ENCODE results near the gene GAS7.

DNA sequence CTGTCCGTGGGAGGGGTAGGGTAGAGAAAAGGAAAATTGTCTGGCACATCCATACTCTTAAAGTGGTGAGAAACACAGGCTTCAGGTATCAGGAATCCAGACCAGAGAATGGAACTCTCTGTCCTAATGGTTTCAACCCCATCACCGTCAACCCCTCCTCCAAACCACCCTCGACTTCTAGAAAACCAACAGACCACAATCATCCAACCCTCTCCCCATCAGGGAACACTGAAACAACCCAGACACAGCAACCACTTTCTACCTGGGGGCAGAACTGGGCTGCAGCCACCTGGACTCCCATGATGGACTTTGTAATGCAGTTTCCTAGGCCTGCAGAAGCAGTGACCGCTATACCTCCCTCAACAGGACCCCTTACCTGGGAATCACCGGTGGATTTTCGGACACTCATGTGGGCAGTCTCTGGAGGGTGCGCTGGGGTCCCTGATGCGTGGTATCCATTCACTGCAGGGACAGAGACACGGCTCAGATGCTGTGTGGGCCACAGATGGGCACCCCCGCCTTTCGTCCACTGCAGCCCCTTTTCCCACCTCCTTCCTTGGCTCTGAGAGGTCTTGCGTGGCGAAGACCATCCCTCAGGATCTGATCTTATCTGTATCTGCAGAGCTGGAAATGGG lies 229.0 kb downstream of the GAS7 start:
- TF ChIP-seq EZH2phosphoT487 (IDR thresholded peaks at IDR 0.05): no peak
- TF ChIP-seq, protein P1, sequence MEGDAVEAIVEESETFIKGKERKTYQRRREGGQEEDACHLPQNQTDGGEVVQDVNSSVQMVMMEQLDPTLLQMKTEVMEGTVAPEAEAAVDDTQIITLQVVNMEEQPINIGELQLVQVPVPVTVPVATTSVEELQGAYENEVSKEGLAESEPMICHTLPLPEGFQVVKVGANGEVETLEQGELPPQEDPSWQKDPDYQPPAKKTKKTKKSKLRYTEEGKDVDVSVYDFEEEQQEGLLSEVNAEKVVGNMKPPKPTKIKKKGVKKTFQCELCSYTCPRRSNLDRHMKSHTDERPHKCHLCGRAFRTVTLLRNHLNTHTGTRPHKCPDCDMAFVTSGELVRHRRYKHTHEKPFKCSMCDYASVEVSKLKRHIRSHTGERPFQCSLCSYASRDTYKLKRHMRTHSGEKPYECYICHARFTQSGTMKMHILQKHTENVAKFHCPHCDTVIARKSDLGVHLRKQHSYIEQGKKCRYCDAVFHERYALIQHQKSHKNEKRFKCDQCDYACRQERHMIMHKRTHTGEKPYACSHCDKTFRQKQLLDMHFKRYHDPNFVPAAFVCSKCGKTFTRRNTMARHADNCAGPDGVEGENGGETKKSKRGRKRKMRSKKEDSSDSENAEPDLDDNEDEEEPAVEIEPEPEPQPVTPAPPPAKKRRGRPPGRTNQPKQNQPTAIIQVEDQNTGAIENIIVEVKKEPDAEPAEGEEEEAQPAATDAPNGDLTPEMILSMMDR (IDR thresholded peaks at IDR 0.05): no peak
- no peak for TF ChIP-seq EZH2 (IDR thresholded peaks at IDR 0.05)
